PFSK-1 (cell line): ENCODE measurements around the gene HBD.

ENCODE experiments used
- FOXP2 ChIP-seq: optimal IDR thresholded peaks from 2 replicates; pipeline ENCODE3; 2011; ENCODE audit warnings: borderline replicate concordance, control low read depth, inconsistent platforms; ENCODE audit not compliant: insufficient read depth; ENCODE audit errors: extremely low read length, extremely low read depth
- POLR2AphosphoS5 ChIP-seq: IDR thresholded peaks from 2 replicates; pipeline ENCODE4 v1.6.1; 2012; ENCODE audit warnings: low read depth, mild to moderate bottlenecking, control low read depth, low read length, moderate library complexity
- SIN3A ChIP-seq: IDR thresholded peaks from 2 replicates; pipeline ENCODE4 v1.6.1; 2012; ENCODE audit warnings: mild to moderate bottlenecking, low read length, moderate library complexity, borderline replicate concordance; ENCODE audit not compliant: insufficient read depth
- TAF1 ChIP-seq: IDR thresholded peaks from 2 replicates; pipeline ENCODE4 v1.6.1; 2012; ENCODE audit warnings: low read length, control low read depth, borderline replicate concordance; ENCODE audit not compliant: insufficient read depth
- TF ChIP-seq, protein P1 (sequence below), 2 experiments: IDR thresholded peaks; 2 replicates each; pipeline versions ENCODE4 v1.6.1 to v1.8.0; 2011 to 2012; ENCODE audit warnings: low read depth in 2 of 2, low read length in 2 of 2, control low read depth in 1 of 2, inconsistent platforms in 1 of 2, mild to moderate bottlenecking in 1 of 2, moderate library complexity in 1 of 2; ENCODE audit not compliant: insufficient read depth in 1 of 2

Gene HBD

DNA sequence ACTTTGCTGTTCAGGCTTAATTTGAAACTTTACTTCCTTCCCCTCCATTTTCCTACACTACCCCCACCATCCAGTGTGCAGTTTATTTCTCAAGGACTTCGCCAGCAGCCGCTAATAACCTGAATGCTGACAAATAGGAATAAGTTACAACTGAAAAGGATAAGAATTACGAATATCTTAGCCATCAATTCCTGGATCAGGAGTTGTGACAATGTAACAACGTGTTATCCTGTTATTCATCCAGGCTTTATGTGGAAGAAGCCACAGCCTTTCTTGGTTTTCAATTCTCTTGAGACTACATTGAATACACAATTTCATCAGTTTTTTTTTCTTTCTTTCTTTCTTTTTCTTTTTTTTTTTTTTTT is 9.5 kb upstream of the HBD start:
- TF ChIP-seq TAF1 (no peak), FOXP2 (no peak), POLR2AphosphoS5 (no peak), SIN3A (no peak)
- TF ChIP-seq, protein P1, sequence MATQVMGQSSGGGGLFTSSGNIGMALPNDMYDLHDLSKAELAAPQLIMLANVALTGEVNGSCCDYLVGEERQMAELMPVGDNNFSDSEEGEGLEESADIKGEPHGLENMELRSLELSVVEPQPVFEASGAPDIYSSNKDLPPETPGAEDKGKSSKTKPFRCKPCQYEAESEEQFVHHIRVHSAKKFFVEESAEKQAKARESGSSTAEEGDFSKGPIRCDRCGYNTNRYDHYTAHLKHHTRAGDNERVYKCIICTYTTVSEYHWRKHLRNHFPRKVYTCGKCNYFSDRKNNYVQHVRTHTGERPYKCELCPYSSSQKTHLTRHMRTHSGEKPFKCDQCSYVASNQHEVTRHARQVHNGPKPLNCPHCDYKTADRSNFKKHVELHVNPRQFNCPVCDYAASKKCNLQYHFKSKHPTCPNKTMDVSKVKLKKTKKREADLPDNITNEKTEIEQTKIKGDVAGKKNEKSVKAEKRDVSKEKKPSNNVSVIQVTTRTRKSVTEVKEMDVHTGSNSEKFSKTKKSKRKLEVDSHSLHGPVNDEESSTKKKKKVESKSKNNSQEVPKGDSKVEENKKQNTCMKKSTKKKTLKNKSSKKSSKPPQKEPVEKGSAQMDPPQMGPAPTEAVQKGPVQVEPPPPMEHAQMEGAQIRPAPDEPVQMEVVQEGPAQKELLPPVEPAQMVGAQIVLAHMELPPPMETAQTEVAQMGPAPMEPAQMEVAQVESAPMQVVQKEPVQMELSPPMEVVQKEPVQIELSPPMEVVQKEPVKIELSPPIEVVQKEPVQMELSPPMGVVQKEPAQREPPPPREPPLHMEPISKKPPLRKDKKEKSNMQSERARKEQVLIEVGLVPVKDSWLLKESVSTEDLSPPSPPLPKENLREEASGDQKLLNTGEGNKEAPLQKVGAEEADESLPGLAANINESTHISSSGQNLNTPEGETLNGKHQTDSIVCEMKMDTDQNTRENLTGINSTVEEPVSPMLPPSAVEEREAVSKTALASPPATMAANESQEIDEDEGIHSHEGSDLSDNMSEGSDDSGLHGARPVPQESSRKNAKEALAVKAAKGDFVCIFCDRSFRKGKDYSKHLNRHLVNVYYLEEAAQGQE (IDR thresholded peaks at IDR 0.05; ENCODE audit: insufficient read depth in 1 of 2, low read depth in 2 of 2, low read length in 2 of 2): no peak

DNA sequence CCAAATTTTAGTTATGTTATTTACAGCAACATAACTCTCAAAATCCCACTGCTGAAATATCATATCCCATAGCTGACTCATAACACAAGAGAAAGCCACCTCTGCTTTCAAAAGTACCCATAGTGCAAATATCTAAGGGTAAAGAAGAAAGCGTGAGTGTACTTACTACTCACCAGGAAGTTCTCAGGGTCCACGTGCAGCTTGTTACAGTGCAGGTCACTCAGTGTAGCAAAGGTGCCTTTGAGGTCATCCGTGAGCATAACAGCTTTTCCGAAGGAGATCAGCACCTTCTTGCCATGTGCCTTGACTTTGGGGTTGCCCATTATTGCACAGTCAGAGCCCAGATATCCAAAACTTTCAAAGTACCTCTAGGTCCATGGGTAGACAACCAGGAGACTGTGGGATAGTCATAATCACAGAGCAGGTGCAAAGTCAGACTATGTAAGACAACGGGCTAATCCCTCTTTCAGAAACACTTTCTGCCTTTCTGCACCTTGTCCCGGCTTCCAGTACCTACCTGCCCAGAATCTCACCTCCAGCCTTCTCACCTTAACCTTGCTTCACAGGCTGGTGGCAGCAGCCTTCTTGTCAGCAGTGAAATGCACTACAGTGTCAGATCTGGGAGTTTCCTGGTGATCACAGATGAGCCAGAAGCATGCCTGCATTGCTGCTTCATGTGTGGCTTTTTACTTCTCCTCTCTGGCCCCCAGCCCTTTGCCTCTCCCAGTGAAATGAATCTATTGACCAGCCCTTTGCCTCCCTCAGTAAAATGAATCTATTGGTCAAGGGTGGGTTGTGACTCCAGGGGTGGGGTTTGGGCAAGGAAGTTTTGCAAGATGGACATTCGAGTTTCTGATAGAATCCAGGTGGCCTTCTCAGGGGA is 8.9 kb upstream of the HBD start:
- TF ChIP-seq FOXP2: no peak
- TF ChIP-seq, protein P1 (IDR thresholded peaks at IDR 0.05; ENCODE audit: insufficient read depth in 1 of 2, low read depth in 2 of 2, low read length in 2 of 2): no peak

DNA sequence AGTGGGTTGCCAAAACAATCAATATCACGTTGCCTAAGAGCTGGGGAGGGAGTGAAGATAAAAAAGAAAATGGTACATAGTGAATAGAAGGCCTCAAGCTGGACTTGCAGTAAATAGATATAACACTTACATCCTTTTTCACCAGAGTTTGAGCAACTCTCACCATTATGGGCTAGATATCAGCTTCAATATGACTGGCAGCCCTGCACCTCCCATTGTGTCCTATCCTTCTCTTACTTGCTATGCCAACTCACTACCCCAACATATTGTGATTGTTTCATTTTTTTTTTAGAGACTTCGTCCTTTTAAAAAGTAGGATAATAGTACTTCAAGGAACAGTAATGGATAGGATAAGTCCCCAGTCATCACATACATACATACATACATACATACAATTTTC is 7.9 kb upstream of the HBD start:
- TF ChIP-seq, protein P1 (IDR thresholded peaks at IDR 0.05; ENCODE audit: insufficient read depth in 1 of 2, low read depth in 2 of 2, low read length in 2 of 2): no peak
- TF ChIP-seq TAF1 (no peak), SIN3A (no peak), POLR2AphosphoS5 (no peak), FOXP2 (no peak)

DNA sequence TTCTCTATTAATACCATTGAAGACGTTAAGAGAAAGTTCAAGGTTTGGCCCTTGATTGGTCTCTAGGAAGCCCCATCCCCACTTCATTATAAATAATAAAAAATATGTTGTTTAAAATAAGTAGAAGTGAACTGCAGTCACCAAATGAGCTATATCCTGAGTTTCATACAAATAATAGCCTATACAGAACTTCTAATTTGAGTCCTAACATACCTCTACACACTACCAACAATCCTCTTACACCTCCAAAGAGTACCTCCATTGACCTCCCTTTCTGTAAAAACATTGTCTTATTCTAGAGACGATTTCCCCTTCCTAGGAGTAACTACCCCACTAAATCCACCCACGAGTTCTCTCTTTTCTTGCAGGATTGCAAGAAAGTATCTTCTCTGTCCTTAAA is 7.2 kb upstream of the HBD start:
- TF ChIP-seq FOXP2 (no peak), TAF1 (no peak), SIN3A (no peak), POLR2AphosphoS5 (no peak)
- TF ChIP-seq, protein P1 (IDR thresholded peaks at IDR 0.05; ENCODE audit: insufficient read depth in 1 of 2, low read depth in 2 of 2, low read length in 2 of 2): no peak
